IMR-90 (cell line): ENCODE data around the gene LAGE3. TPM values are rescaled to one million over a fixed set of nuclear protein-coding genes. Genes with fewer than 3 reads are reported as not detected.

Source experiments
- ATAC-seq: fragments of 200-7000 bp; cut with Tn5 transposase; 2 replicates; pipeline ENCODE4 v1.9.1; 2020; ENCODE audit warnings: low read depth, mild to moderate bottlenecking, moderate library complexity
- BruUV-seq: library from RNA; stranded (reverse); fragments of 400-500 nt; replicated peaks from 2 replicates; lab custom pipeline; 2021; lab: Mats Ljungman, UMichigan
- CTCF ChIA-PET: fragments of 300-600 bp; formaldehyde crosslinking; extraction: SDS; loops from one replicate; lab custom pipeline; 2021; ENCODE audit warnings: antibody characterized with exemption; lab: Yijun Ruan, JAX
- POLR2A ChIA-PET: fragments of 300-600 bp; sonication (Branson Sonifier 250); formaldehyde crosslinking; loops from one replicate; lab custom pipeline; 2022; ENCODE audit warnings: antibody characterized with exemption; ENCODE audit not compliant: unreplicated experiment; lab: Charles Lee
- DNase-seq: peaks from one replicate; pipeline ENCODE4 v3.0.0; 2013
- H2AFZ ChIP-seq: replicated peaks from 2 replicates; pipeline ENCODE3; 2013; ENCODE audit warnings: low read length, mild to moderate bottlenecking; ENCODE audit not compliant: poor library complexity
- H2AK5ac ChIP-seq: 2 replicates; pipeline ENCODE4 v1.6.1; 2013; ENCODE audit warnings: low read depth, low read length, inconsistent platforms
- H2AK9ac ChIP-seq: replicated peaks from 2 replicates; pipeline ENCODE3; 2013; ENCODE audit warnings: mild to moderate bottlenecking, low read depth, low read length, moderate library complexity; ENCODE audit not compliant: poor library complexity
- H2BK120ac ChIP-seq: 2 replicates; pipeline ENCODE4 v1.6.1; 2013; ENCODE audit warnings: low read depth, low read length, inconsistent platforms
- H2BK15ac ChIP-seq: 3 replicates; pipeline ENCODE4 v1.6.1; 2013; ENCODE audit warnings: low read depth, low read length, inconsistent platforms
- H2BK20ac ChIP-seq: 2 replicates; pipeline ENCODE4 v1.6.1; 2013; ENCODE audit warnings: low read depth, mild to moderate bottlenecking, inconsistent platforms, low read length, moderate library complexity
- H2BK5ac ChIP-seq: 2 replicates; pipeline ENCODE4 v1.6.1; 2013; ENCODE audit warnings: mild to moderate bottlenecking, low read depth, low read length, inconsistent platforms; ENCODE audit not compliant: poor library complexity, severe bottlenecking
- H3K14ac ChIP-seq: replicated peaks from 2 replicates; pipeline ENCODE4 v1.6.1; 2013; ENCODE audit warnings: low read depth, low read length, inconsistent platforms
- H3K18ac ChIP-seq: 2 replicates; pipeline ENCODE4 v1.6.1; 2013; ENCODE audit warnings: low read depth, low read length, control low read depth
- H3K23ac ChIP-seq: 2 replicates; pipeline ENCODE4 v1.6.1; 2013; ENCODE audit warnings: low read depth, low read length, inconsistent platforms
- H3K27ac ChIP-seq: 2 replicates; pipeline ENCODE4 v1.5.1; 2013; ENCODE audit warnings: mild to moderate bottlenecking, control low read depth, low read length; ENCODE audit not compliant: insufficient read depth
- H3K27me3 ChIP-seq: 2 replicates; pipeline ENCODE4 v1.6.1; 2013; ENCODE audit warnings: low read length; ENCODE audit not compliant: control insufficient read depth, insufficient read depth
- H3K36me3 ChIP-seq: 2 replicates; pipeline ENCODE4 v1.6.1; 2013; ENCODE audit warnings: low read length, mixed read lengths; ENCODE audit not compliant: control insufficient read depth, insufficient read depth
- H3K4ac ChIP-seq: 2 replicates; pipeline ENCODE4 v1.6.1; 2013; ENCODE audit warnings: low read depth, low read length, inconsistent platforms
- H3K4me1 ChIP-seq: 2 replicates; pipeline ENCODE4 v1.6.1; 2013; ENCODE audit warnings: low read length, mixed read lengths; ENCODE audit not compliant: control insufficient read depth, insufficient read depth
- H3K4me2 ChIP-seq: 2 replicates; pipeline ENCODE4 v1.6.1; 2013; ENCODE audit warnings: low read depth, mild to moderate bottlenecking, control low read depth, low read length, moderate library complexity
- H3K4me3 ChIP-seq: 2 replicates; pipeline ENCODE4 v1.5.1; 2013; ENCODE audit warnings: low read depth, mild to moderate bottlenecking, control low read depth, low read length, moderate library complexity; ENCODE audit not compliant: insufficient read depth
- H3K56ac ChIP-seq: 2 replicates; pipeline ENCODE4 v1.6.1; 2013; ENCODE audit warnings: low read length, inconsistent platforms; ENCODE audit not compliant: insufficient read depth; ENCODE audit errors: extremely low read depth
- H3K79me1 ChIP-seq, 2 experiments: 2 replicates each; pipeline ENCODE4 v1.6.1; 2013; ENCODE audit warnings: low read length in 2 of 2, inconsistent platforms in 1 of 2, low read depth in 1 of 2
- H3K9ac ChIP-seq: 2 replicates; pipeline ENCODE4 v1.6.1; 2013; ENCODE audit warnings: low read depth, low read length, control low read depth
- H3K9me1 ChIP-seq: 2 replicates; pipeline ENCODE4 v1.6.1; 2013; ENCODE audit warnings: low read length, inconsistent platforms; ENCODE audit not compliant: insufficient read depth
- H3K9me3 ChIP-seq: 2 replicates; pipeline ENCODE4 v1.6.1; 2013; ENCODE audit warnings: low read length; ENCODE audit not compliant: control insufficient read depth, insufficient read depth
- H4K20me1 ChIP-seq: 2 replicates; pipeline ENCODE4 v1.6.1; 2013; ENCODE audit warnings: low read length, inconsistent platforms; ENCODE audit not compliant: insufficient read depth
- H4K5ac ChIP-seq: 2 replicates; pipeline ENCODE4 v1.6.1; 2013; ENCODE audit warnings: mild to moderate bottlenecking, low read depth, low read length, control low read depth
- H4K8ac ChIP-seq, 2 experiments: 2 replicates each; pipeline ENCODE4 v1.6.1; 2013; ENCODE audit warnings: low read depth in 2 of 2, low read length in 2 of 2, control low read depth in 1 of 2, inconsistent platforms in 1 of 2
- H4K91ac ChIP-seq: 2 replicates; pipeline ENCODE4 v1.6.1; 2013; ENCODE audit warnings: low read depth, low read length, inconsistent platforms; ENCODE audit not compliant: insufficient read depth
- BHLHE40 ChIP-seq: fragments of 150-350 bp; IDR thresholded peaks from 2 replicates; pipeline ENCODE4 v1.6.1; 2016; ENCODE audit warnings: mild to moderate bottlenecking, low read depth, low read length
- CHD1 ChIP-seq: IDR thresholded peaks from 2 replicates; pipeline ENCODE4 v1.6.1; 2012; ENCODE audit warnings: low read depth, low read length, improper control_type of control experiment
- FOS ChIP-seq: fragments of 150-350 bp; IDR thresholded peaks from 2 replicates; pipeline ENCODE4 v1.6.1; 2016; ENCODE audit warnings: low read depth, low read length
- MAZ ChIP-seq: IDR thresholded peaks from 2 replicates; pipeline ENCODE4 v1.6.1; 2012; ENCODE audit warnings: low read depth, mild to moderate bottlenecking, low read length, improper control_type of control experiment, moderate library complexity, borderline replicate concordance
- MXI1 ChIP-seq: IDR thresholded peaks from 2 replicates; pipeline ENCODE4 v1.6.1; 2012; ENCODE audit warnings: low read depth, mild to moderate bottlenecking, low read length, moderate library complexity, borderline replicate concordance
- RAD21 ChIP-seq: IDR thresholded peaks from 2 replicates; pipeline ENCODE4 v1.6.1; 2012; ENCODE audit warnings: low read length, improper control_type of control experiment
- SMC3 ChIP-seq: fragments of 150-350 bp; IDR thresholded peaks from 2 replicates; pipeline ENCODE4 v1.6.1; 2016; ENCODE audit warnings: low read depth, mild to moderate bottlenecking, antibody characterized with exemption, low read length, moderate library complexity
- WGBS, 2 experiments: methylation state at CpG; one replicate each; pipeline versions ENCODE4 v1.1.5 to v1.1.7; 2013; ENCODE audit warnings: missing lambda C conversion rate in 2 of 2; ENCODE audit not compliant: insufficient read length in 1 of 2; ENCODE audit errors: extremely low coverage in 2 of 2; 5-methylcytosine and 5-hydroxymethylcytosine counted together
- dilution Hi-C: fragments of 300-500 bp; cut with HindIII; formaldehyde crosslinking; loops from one replicate; pipeline ENCODE4 v1.14.3; 2018; ENCODE audit warnings: low sequenced_read_pairs; ENCODE audit not compliant: unreplicated experiment
- in situ Hi-C: fragments of 300-500 bp; cut with MboI; formaldehyde crosslinking; loops from 3 replicates; pipeline ENCODE4 v1.14.3; 2019; ENCODE audit warnings: low sequenced_read_pairs, inconsistent platforms, mixed read lengths
- intact Hi-C: fragments of 100-400 bp; cut with micrococcal nuclease; formaldehyde crosslinking; loops from 2 replicates; pipeline ENCODE4 v1.10.0; 2022
- polyA plus RNA-seq, 3 experiments: library from polyadenylated mRNA; depleted of rRNA; stranded (reverse); fragments of >200 nt; gene quantifications; 2 replicates each; pipeline ENCODE4 v1.2.3, GENCODE V29; 2012; ENCODE audit warnings: low replicate concordance in 1 of 3
- total RNA-seq: library from RNA; depleted of rRNA; stranded (reverse); fragments of >200 nt; gene quantifications from 2 replicates; pipeline ENCODE4 v1.2.3, GENCODE V29; 2012
- TF ChIP-seq, protein P1 (sequence below): fragments of 150-350 bp; IDR thresholded peaks from 2 replicates; pipeline ENCODE4 v1.6.1; 2016; ENCODE audit warnings: low read depth, mild to moderate bottlenecking, low read length, moderate library complexity, borderline replicate concordance

LAGE3 gene
- total and polyA plus RNA-seq, 2 of the 4 experiments (the other 2 are of a cell fraction), result 3.6 to 14.8 TPM

DNA sequence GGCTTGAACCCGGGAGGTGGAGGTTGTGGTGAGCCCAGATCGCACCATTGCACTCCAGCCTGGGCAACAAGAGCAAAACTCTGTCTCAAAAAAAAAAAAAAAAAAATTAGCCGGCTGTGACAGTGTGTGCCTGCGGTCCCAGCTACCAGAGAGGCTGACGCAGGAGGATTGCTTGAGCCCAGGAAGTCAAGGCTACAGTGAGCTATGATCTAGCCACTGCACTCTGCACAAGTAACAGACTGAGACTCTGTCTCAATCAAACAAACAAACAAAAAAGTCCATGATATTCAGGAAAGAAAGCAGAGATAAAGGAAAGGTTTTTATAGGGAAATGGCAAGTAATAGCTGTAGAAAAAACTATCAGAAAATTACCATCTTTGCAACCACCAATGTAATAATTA is 2.1 kb upstream of the LAGE3 start:
- ChIA-PET POLR2A (no interaction called here), CTCF (no interaction called here)
- Histone ChIP-seq H3K14ac (no peak overlapping the region), H3K9me1 (no peaks in the 10 kb centered on the region), H3K27ac (no peak overlapping the region), H4K91ac (no peak overlapping the region), H3K4me1 (peaks cover 2% of the 10 kb centered on the region; the same call in 1 of the 2 replicates), H3K27me3 (no peaks in the 10 kb centered on the region), H2AK5ac (no peak overlapping the region), H3K79me1 (peaks cover 3 to 15% of the 10 kb centered on the region in 2 experiments; a peak in 3 of 4 replicates), H3K18ac (no peak overlapping the region), H3K4me2 (no peak overlapping the region), H2BK5ac (no peak overlapping the region), H2BK120ac (no peak overlapping the region), H3K9ac (no peak overlapping the region), H3K9me3 (no peaks in the 10 kb centered on the region), H3K56ac (no peak overlapping the region), H3K4me3 (no peak overlapping the region), H4K8ac (no peak overlapping the region), H2AFZ (no peak overlapping the region), H3K36me3 (peaks cover 12% of the 10 kb centered on the region; the same call in 1 of the 2 replicates), H2BK20ac (no peak overlapping the region), H2BK15ac (no peak overlapping the region), H2AK9ac (no peak overlapping the region), H4K20me1 (peaks cover 4% of the 10 kb centered on the region), H3K4ac (no peak overlapping the region), H4K5ac (no peak overlapping the region), H3K23ac (no peak overlapping the region)
- DNase-seq (no peak), ATAC-seq (no peak)
- in situ Hi-C loops, result no loop called here
- no CpG with 5 or more reads among the region's 5 CpGs for WGBS, 2 experiments
- no TSS peak for BruUV-seq
- intact Hi-C loops, result no loop called here
- TF ChIP-seq CHD1, result no peak
- TF ChIP-seq SMC3, result no peak
- no peak for TF ChIP-seq BHLHE40
- no peak for TF ChIP-seq MXI1
- TF ChIP-seq, protein P1, sequence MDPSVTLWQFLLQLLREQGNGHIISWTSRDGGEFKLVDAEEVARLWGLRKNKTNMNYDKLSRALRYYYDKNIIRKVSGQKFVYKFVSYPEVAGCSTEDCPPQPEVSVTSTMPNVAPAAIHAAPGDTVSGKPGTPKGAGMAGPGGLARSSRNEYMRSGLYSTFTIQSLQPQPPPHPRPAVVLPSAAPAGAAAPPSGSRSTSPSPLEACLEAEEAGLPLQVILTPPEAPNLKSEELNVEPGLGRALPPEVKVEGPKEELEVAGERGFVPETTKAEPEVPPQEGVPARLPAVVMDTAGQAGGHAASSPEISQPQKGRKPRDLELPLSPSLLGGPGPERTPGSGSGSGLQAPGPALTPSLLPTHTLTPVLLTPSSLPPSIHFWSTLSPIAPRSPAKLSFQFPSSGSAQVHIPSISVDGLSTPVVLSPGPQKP, result no peak
- TF ChIP-seq FOS, result no peak
- no peak for TF ChIP-seq RAD21
- TF ChIP-seq MAZ, result no peak
- dilution Hi-C loops, result no loop called here
